Daoy (cell line): ENCODE results near the gene ZSCAN22. TPM values are rescaled to one million over a fixed set of nuclear protein-coding genes. Genes with fewer than 3 reads are reported as not detected.
"Not testable (repeated sequence)": the region's sequence is repeated elsewhere in the genome, so short reads cannot be mapped to it uniquely, and the experiment has no call there.

Experiments used
- DNase-seq: peaks from one replicate; pipeline ENCODE4 v3.0.0-alpha.2; 2015; ENCODE audit warnings: low read depth
- total RNA-seq: library from RNA; depleted of rRNA; stranded (reverse); fragments of >200 nt; shearing (Covaris generic); gene quantifications from 2 replicates; pipeline ENCODE4 v1.2.3, GENCODE V29; 2014

ZSCAN22 gene
- total RNA-seq, 1 experiment from 2014 or later: 2.1 TPM

DNA sequence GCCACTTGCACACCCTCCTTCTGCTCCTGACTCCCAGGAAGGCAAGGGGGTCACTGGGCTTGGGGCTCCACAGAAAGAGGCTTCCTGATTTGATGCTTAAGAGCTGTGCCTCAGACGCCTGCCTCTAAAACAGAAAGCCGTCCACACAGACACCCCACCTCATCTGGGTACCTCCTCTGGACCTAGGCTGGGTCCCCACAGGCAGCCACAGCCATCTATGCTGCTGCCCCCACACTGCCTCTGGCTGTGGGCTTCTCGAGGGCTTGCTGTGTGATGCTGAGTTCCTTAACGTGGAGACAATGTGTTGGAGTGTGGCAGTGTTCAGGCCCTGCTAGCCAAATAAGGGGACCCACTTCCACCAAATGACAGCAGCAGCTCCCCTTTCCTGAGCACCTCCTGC is 8.5 kb upstream of the ZSCAN22 start:
- no peak for DNase-seq

DNA sequence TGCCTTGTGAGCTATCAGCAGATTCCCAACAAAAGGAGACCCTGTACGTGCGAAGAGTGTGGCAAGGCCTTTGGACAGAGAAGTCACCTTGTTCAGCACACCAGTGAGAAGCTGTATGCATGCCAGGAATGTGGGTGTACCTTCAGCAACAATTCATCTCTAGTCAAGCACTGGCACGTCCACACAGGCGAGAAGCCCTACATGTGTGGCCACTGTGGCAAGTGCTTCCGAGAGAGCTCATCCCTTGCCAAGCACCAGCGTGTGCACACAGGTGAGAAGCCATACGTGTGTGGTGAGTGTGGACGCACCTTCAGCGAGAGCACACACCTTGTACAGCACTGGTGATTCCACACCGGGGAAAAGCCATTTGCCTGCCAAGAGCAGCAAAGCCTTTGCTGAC is 7.6 kb upstream of the ZSCAN22 start:
- no peak for DNase-seq

DNA sequence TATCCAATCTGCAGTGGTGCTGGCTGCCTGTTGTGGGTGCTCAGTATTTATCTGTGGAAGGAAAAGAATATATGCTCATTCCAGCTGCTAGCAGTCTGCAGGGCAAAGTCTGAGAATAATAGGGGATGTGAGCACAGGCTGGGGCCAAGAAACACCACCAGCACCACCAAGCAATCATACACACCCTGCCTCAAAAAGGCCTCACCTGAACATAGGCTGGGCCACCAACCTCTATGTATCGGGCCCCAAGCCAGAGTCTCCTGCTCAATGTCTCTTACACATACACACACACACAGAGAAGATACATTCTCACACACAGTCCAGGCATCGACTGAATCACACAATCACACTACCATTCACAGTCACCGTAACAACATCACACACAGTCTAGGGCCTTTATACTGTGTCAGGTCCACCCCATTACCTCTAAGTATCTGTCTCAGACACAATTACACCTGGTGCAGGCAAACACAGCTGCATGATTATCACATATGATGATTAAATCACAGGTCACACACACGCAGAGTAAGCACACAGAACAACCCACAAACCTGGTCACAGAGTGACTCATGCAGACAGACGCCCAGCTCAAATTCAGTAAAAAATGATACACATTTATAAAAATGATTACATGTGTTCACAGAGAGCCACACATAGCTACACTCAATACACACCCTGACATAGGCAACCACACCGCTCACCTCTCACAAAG is 1.3 kb upstream of the ZSCAN22 start:
- DNase-seq: peak; percentile 42

DNA sequence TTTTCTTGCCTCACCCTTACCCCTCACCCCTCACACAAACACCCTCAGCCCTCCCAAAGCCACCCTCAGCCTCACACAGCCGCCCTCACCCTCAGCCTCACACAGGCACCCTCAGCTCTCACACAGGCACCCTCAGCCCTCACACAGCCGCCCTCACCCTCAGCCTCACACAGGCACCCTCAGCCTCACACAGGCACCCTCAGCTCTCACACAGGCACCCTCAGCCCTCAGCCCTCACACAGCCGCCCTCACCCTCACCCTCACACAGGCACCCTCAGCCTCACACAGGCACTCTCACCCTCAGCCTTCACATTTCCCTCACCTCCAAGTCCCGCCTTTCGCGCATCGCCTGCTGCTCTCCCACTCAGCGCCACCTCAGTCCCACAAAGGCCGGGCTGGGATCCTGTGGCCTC is 287 bp upstream of the ZSCAN22 start:
- no peak for DNase-seq

DNA sequence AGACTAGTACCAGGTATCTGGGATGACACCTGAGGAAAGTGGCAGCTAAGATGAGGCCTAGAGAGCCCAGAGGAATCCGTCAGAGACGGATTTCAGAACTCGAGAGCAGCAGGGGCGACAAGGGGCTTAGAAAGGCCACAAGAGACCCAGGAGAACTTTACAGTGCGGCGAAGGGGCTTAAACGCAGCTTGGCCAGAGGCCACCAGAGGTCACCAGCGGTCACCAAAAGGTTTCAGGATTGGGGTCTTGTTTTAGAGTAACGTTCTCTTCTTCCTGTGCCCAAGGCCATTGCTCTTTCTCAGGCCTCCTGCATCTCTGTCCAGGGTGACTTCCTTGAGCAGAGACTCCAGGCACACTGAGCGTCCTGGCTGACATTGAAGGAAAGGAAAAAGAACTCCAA is 2.2 kb downstream of the ZSCAN22 start:
- DNase-seq: no peak

GRCh38 chr19:58330458-58330857 is 3.7 kb downstream of the ZSCAN22 start:
- DNase-seq: peak; percentile 72

GRCh38 chr19:58332697-58333096 is 5.9 kb downstream of the ZSCAN22 start:
- no peak for DNase-seq

DNA sequence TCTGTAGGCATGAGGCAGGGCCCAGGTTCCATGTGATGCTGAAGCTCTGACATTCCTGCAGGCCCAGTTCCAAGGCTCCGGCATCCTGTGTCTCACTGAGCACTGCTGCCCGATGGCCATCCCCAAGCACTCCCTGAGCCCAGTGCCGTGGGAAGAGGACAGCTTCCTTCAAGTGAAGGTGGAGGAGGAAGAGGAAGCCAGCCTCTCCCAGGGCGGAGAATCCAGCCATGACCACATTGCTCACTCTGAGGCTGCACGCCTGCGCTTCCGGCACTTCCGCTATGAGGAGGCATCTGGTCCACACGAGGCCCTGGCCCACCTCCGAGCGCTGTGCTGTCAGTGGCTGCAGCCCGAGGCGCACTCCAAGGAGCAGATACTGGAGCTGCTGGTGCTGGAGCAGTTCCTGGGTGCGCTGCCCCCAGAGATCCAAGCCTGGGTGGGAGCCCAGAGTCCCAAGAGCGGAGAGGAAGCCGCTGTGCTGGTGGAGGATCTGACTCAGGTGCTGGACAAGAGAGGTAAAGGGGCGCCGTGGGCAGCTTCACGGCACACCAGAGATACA is 8.0 kb downstream of the ZSCAN22 start:
- DNase-seq: no peak

GRCh38 chr19:58335630-58336029 is 8.8 kb downstream of the ZSCAN22 start:
- DNase-seq: no peak

DNA sequence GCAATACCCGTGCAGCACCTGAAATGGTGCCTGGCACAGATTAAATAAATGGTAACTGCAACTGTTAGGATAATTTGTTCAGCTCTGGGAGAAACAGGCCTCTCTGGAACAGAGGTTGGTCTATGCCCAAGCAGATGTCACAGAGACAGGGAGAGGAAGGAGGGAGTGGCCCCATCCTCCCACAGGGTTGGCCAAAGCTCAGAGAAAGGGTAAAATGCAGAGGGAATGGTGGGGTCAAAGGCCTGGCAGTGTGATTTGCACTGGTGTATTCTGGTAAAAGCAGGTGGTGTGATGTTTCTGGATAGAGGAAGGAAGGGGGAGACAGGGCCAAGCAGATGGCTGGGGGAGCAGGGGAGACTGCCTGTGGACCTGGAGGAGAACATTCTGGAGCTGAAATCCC is 9.4 kb downstream of the ZSCAN22 start:
- DNase-seq: no peak

DNA sequence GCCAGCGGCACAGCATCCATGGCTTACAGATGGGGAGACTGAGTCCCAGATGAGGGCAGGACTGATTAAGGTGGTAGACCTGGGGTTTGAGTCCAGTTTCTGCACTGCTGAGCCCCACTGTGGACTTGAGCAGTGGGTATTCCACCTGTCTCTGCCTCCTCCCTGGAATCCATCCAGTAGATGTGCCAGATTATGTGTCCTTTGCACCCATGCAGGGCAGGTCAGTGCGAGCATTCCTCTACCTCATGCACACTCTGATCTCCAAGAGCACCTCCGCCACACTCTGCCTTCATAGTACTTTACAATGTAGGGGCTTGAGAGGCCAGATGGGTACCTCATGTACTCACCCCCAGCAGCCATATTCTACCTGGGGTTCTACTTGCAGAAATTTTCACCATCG is 10.0 kb downstream of the ZSCAN22 start:
- DNase-seq: no peak

- no peak for DNase-seq
Observed at GRCh38 chr19:58338336-58338735, 11.5 kb downstream of the ZSCAN22 start.

DNA sequence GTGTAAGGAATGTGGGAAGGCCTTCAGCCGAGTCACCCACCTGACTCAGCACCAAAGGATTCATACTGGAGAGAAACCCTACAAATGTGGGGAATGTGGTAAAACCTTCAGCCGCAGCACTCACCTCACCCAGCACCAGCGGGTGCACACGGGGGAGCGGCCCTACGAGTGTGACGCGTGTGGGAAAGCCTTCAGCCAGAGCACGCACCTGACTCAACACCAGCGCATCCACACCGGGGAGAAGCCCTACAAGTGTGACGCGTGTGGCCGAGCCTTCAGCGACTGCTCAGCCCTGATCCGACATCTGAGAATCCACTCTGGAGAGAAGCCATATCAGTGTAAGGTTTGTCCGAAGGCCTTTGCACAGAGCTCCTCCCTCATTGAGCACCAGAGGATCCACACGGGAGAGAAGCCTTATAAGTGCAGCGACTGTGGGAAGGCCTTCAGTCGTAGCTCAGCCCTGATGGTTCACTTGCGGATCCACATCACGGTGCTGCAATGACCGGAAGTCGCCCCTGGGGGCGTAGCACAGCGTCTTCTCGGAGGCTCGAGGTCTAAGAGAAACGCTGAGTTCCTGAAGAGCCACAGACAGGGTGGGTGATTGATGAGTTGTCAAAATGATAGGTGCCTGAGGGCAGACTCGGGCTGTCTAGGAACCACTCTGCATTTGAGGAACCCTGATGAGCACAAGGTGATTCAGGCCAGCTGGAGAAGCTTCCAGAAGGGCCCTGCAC is 12.2 kb downstream of the ZSCAN22 start:
- DNase-seq: no peak

DNA sequence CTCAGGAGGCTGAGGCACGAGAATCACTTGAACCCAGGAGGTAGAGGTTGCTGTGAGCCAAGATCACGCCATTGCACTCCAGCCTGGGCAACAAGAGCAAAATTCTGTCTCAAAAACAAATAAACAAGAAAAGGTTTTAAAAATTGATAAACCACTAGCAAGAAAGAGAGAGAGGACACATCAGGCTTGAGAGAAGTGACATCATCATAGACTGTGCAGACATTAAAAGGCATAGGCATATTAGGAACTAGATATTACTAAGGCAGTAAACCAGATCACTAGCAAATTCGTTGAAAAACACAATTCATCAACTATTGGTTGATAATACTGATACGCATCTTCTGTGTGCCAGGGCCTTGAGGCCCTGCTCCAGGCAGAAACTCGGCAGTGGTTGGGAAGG is 18.8 kb downstream of the ZSCAN22 start:
- no peak for DNase-seq

GRCh38 chr19:58346961-58347929 is 20.5 kb downstream of the ZSCAN22 start:
- DNase-seq: peak; percentile 86

- DNase-seq: not testable (repeated sequence)
Observed at GRCh38 chr19:58348080-58348479, 21.3 kb downstream of the ZSCAN22 start.

GRCh38 chr19:58349590-58349989 is 22.8 kb downstream of the ZSCAN22 start:
- DNase-seq: no peak

DNA sequence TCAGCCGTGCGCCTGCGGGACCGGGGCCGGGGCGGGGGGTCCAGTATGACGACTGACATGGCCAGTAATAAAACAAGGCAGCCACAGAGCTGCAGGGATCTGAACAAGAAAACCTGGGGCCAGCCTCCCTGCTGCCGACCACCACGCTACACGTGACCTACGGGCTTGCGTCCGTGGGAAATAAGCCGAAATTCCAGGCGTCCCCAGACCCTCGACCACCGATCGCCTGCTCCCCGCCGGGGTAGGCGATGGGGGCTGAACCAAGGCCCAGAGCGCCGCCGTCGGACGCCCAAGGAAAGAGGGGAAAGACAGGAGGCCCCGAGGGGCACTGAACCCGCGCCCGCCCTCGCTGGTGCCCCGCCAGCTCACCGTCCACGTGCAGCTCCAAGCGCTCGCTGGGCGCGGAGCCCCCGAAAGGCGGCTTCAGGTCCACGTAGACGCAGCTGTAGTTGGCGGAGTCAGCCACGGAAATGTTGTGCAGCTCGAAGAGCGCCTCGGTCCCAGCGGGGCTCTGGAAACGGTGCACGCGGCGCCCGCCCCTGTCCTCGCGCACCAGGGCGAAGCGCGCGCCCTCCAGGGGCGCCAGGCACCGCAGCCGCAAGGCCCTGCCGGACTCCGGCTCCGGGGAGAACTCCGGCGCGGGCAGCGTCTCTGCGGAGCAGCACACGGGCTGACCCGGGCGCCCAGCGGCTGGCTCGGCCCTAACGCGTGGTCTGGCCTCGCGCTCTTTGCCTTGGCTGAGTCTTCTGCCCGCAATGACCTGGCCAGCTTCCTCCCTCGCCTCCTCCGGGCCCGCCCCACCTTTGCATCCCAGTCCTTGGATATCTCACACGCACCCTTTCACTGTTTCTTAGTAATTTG is 23.4 kb downstream of the ZSCAN22 start:
- DNase-seq: no peak

- no peak for DNase-seq
Observed at GRCh38 chr19:58350871-58351557, 24.2 kb downstream of the ZSCAN22 start.

- no peak for DNase-seq
Observed at GRCh38 chr19:58351558-58351878, 24.7 kb downstream of the ZSCAN22 start.
